ENCODE measurements around the gene AQP12B. TPM values are rescaled to one million over a fixed set of nuclear protein-coding genes. Genes with fewer than 3 reads are reported as not detected.
"Not testable (repeated sequence)": the region's sequence is repeated elsewhere in the genome, so short reads cannot be mapped to it uniquely, and the experiment has no call there.

AQP12B gene
- total RNA-seq, result not detected in 2 replicates

GRCh38 chr2:240682431-240683224 lies at the start of gene AQP12B:
Gene AQP12B, minus strand, starts transcription at chr2:240682885. Its CDS starts 48 bp downstream, at chr2:240682837.
- H3K27me3 ChIP-seq (ENCODE audit: insufficient read depth, low read length), result peaks cover 16% of the 10 kb centered on the region
- H3K4me1 ChIP-seq (ENCODE audit: insufficient read depth, low read length); H3K4me2 ChIP-seq (ENCODE audit: insufficient read depth, low read length); H3K27ac ChIP-seq (ENCODE audit: low read depth, low read length); DNase-seq (ENCODE audit: insufficient read length, low spot score, missing footprints); H4K20me1 ChIP-seq (ENCODE audit: insufficient read depth, low read length); H2AFZ ChIP-seq (ENCODE audit: low read length); H3K9me3 ChIP-seq (ENCODE audit: low read depth, low read length); H3K36me3 ChIP-seq (ENCODE audit: insufficient read depth, low read length); H3K79me2 ChIP-seq (ENCODE audit: insufficient read depth, low read length); H3K4me3 ChIP-seq (ENCODE audit: insufficient read depth, low read length): not testable (repeated sequence)

GRCh38 chr2:240732184-240732583 lies 49.5 kb upstream of the AQP12B start:
- Histone ChIP-seq H3K27me3 (ENCODE audit: insufficient read depth, low read length) (peaks cover 9% of the 10 kb centered on the region), H3K9me3 (ENCODE audit: low read depth, low read length) (no peaks in the 10 kb centered on the region), H2AFZ (ENCODE audit: low read length) (no peak overlapping the region), H3K4me2 (ENCODE audit: insufficient read depth, low read length) (no peak overlapping the region), H3K79me2 (ENCODE audit: insufficient read depth, low read length) (no peaks in the 10 kb centered on the region), H3K4me1 (ENCODE audit: insufficient read depth, low read length) (no peaks in the 10 kb centered on the region), H4K20me1 (ENCODE audit: insufficient read depth, low read length) (no peaks in the 10 kb centered on the region), H3K4me3 (ENCODE audit: insufficient read depth, low read length) (no peak overlapping the region), H3K36me3 (ENCODE audit: insufficient read depth, low read length) (no peaks in the 10 kb centered on the region), H3K27ac (ENCODE audit: low read depth, low read length) (no peak overlapping the region)
- no peak for DNase-seq (ENCODE audit: insufficient read length, low spot score, missing footprints)
- TF ChIP-seq CTCF (IDR thresholded peaks at IDR 0.05; ENCODE audit: extremely low read depth, low read depth, low read length), result no peak

GRCh38 chr2:240731178-240731545 lies 48.5 kb upstream of the AQP12B start:
- TF ChIP-seq CTCF (IDR thresholded peaks at IDR 0.05; ENCODE audit: extremely low read depth, low read depth, low read length), result no peak

GRCh38 chr2:240730501-240731177 lies 48.0 kb upstream of the AQP12B start:
- no peaks in the 10 kb centered on the region for H3K4me1 ChIP-seq (ENCODE audit: insufficient read depth, low read length)
- TF ChIP-seq CTCF (IDR thresholded peaks at IDR 0.05; ENCODE audit: extremely low read depth, low read depth, low read length), result no peak
- H3K27me3 ChIP-seq (ENCODE audit: insufficient read depth, low read length), result peaks cover 9% of the 10 kb centered on the region
- H3K9me3 ChIP-seq (ENCODE audit: low read depth, low read length), result no peaks in the 10 kb centered on the region
- H3K27ac ChIP-seq (ENCODE audit: low read depth, low read length), result no peak overlapping the region
- no peak overlapping the region for H3K4me2 ChIP-seq (ENCODE audit: insufficient read depth, low read length)
- no peaks in the 10 kb centered on the region for H3K36me3 ChIP-seq (ENCODE audit: insufficient read depth, low read length)
- H3K79me2 ChIP-seq (ENCODE audit: insufficient read depth, low read length), result no peaks in the 10 kb centered on the region
- DNase-seq (ENCODE audit: insufficient read length, low spot score, missing footprints), result no peak
- no peak overlapping the region for H2AFZ ChIP-seq (ENCODE audit: low read length)
- H4K20me1 ChIP-seq (ENCODE audit: insufficient read depth, low read length), result no peaks in the 10 kb centered on the region
- no peak overlapping the region for H3K4me3 ChIP-seq (ENCODE audit: insufficient read depth, low read length)

More at GRCh38 chr2:240731178-240731545, 48.5 kb upstream of the AQP12B start:
- Histone ChIP-seq H3K4me3 (ENCODE audit: insufficient read depth, low read length) (no peak overlapping the region), H3K27ac (ENCODE audit: low read depth, low read length) (no peak overlapping the region), H3K9me3 (ENCODE audit: low read depth, low read length) (no peaks in the 10 kb centered on the region), H2AFZ (ENCODE audit: low read length) (no peak overlapping the region), H3K36me3 (ENCODE audit: insufficient read depth, low read length) (no peaks in the 10 kb centered on the region), H3K79me2 (ENCODE audit: insufficient read depth, low read length) (no peaks in the 10 kb centered on the region), H3K4me2 (ENCODE audit: insufficient read depth, low read length) (no peak overlapping the region), H4K20me1 (ENCODE audit: insufficient read depth, low read length) (no peaks in the 10 kb centered on the region), H3K4me1 (ENCODE audit: insufficient read depth, low read length) (no peaks in the 10 kb centered on the region), H3K27me3 (ENCODE audit: insufficient read depth, low read length) (peaks cover 9% of the 10 kb centered on the region)
- DNase-seq (ENCODE audit: insufficient read length, low spot score, missing footprints), result no peak

Measured in osteoblast (primary cell).